GM21576 (cell line): Measurements from ENCODE around the gene FLG.
"Not testable (repeated sequence)": the region's sequence is repeated elsewhere in the genome, so short reads cannot be mapped to it uniquely, and the experiment has no call there.

ENCODE experiments used
- ATAC-seq: cut with Tn5 transposase; IDR thresholded peaks from one replicate; pipeline ENCODE4 v1.9.1; 2021; ENCODE audit warnings: mild to moderate bottlenecking, moderate library complexity; ENCODE audit not compliant: unreplicated experiment

FLG gene

GRCh38 chr1:152303139-152303872 is 21.7 kb downstream of the FLG start:
- not testable (repeated sequence) for ATAC-seq

GRCh38 chr1:152256394-152256793 is 68.6 kb downstream of the FLG start:
- ATAC-seq: not testable (repeated sequence)
